HepG2 (cell line): ENCODE data around the gene KIAA1217. TPM values are rescaled to one million over a fixed set of nuclear protein-coding genes. Genes with fewer than 3 reads are reported as not detected.

Source experiments
- ATAC-seq: fragments of 200-7000 bp; cut with Tn5 transposase; 3 replicates; pipeline ENCODE4 v1.9.1; 2020; ENCODE audit warnings: mild to moderate bottlenecking, moderate library complexity
- BruUV-seq: library from RNA; stranded (reverse); fragments of 400-500 nt; replicated peaks from 2 replicates; lab custom pipeline; 2021; lab: Mats Ljungman, UMichigan
- CTCF ChIA-PET: fragments of 300-600 bp; formaldehyde crosslinking; extraction: SDS; loops from one replicate; lab custom pipeline; 2021; ENCODE audit warnings: low total read pairs, inconsistent platforms, low intra/inter-chr PET ratio; lab: Yijun Ruan, JAX
- POLR2A ChIA-PET: fragments of 350-600 bp; sonication (Branson Sonifier 250); formaldehyde crosslinking; loops from one replicate; lab custom pipeline; 2020; ENCODE audit warnings: antibody characterized with exemption, inconsistent platforms; lab: Yijun Ruan, JAX
- DNase-seq: peaks from one replicate; pipeline ENCODE4 v3.0.0-alpha.2; 2015; ENCODE audit warnings: low spot score
- FAIRE-seq: peaks from 3 replicates; lab custom pipeline; 2011; peaks lifted over from hg19 to GRCh38; lab: Jason Lieb, UNC
- H2AFZ ChIP-seq: one replicate; pipeline ENCODE4 v1.6.1; 2011; ENCODE audit warnings: low read length, inconsistent platforms
- H3K27ac ChIP-seq: fragments of 300-600 bp; 3 replicates; pipeline ENCODE4 v1.8.0; 2011; ENCODE audit warnings: mixed run types, mild to moderate bottlenecking, mixed read lengths, low read length, inconsistent platforms; ENCODE audit not compliant: insufficient read depth; ENCODE audit errors: extremely low read length
- H3K27me3 ChIP-seq, 2 experiments: fragments of 200-600 bp in 1 of 2; 2 replicates in 1 of 2; 3 replicates in 1 of 2; pipeline versions ENCODE4 v1.6.0 to v1.8.0; 2011; ENCODE audit warnings: low read length in 2 of 2, mild to moderate bottlenecking in 2 of 2, moderate library complexity in 2 of 2, inconsistent platforms in 1 of 2; ENCODE audit not compliant: insufficient read depth in 2 of 2, control insufficient read depth in 1 of 2
- H3K36me3 ChIP-seq, 2 experiments: fragments of 200-600 bp in 1 of 2; replicated peaks in 1 of 2; 2 replicates in 1 of 2; 3 replicates in 1 of 2; pipeline versions ENCODE4 v1.5.1 to v1.8.0; 2011; ENCODE audit warnings: low read length in 2 of 2, inconsistent platforms in 1 of 2; ENCODE audit not compliant: insufficient read depth in 2 of 2, control insufficient read depth in 1 of 2
- H3K4me1 ChIP-seq: 2 replicates; pipeline ENCODE4 v1.5.1; 2012; ENCODE audit warnings: low read length, inconsistent platforms; ENCODE audit not compliant: insufficient read depth
- H3K4me2 ChIP-seq: 2 replicates; pipeline ENCODE4 v1.6.0; 2011; ENCODE audit warnings: low read depth, low read length, inconsistent platforms
- H3K4me3 ChIP-seq, 3 experiments: fragments of 200-600 bp in 1 of 3; sonication (generic), shearing (Covaris generic) in 1 of 3; replicated peaks in 1 of 3; 2 replicates each; pipeline ENCODE4 v1.5.1; 2011 to 2016; ENCODE audit warnings: low read length in 3 of 3, inconsistent platforms in 2 of 3, low read depth in 2 of 3, mild to moderate bottlenecking in 2 of 3, control low read depth in 1 of 3, mixed read lengths in 1 of 3; ENCODE audit not compliant: insufficient read depth in 1 of 3
- H3K79me2 ChIP-seq: one replicate; pipeline ENCODE4 v1.6.1; 2011; ENCODE audit warnings: low read length, inconsistent platforms; ENCODE audit not compliant: insufficient read depth
- H3K9ac ChIP-seq: 2 replicates; pipeline ENCODE4 v1.6.0; 2011; ENCODE audit warnings: mild to moderate bottlenecking, low read depth, low read length, inconsistent platforms; ENCODE audit not compliant: insufficient read depth
- H3K9me3 ChIP-seq: 2 replicates; pipeline ENCODE4 v1.5.1; 2012; ENCODE audit warnings: mild to moderate bottlenecking, low read length
- H4K20me1 ChIP-seq: 2 replicates; pipeline ENCODE4 v1.6.0; 2011; ENCODE audit warnings: inconsistent platforms, mild to moderate bottlenecking, low read length, moderate library complexity; ENCODE audit not compliant: insufficient read depth
- AKAP8 ChIP-seq: sonication (generic); formaldehyde crosslinking; IDR thresholded peaks from 2 replicates; pipeline ENCODE4 v1.5.1; 2020; ENCODE audit warnings: mild to moderate bottlenecking, missing genetic modification reagents
- CREB1 ChIP-seq, 2 experiments: fragments of 450-650 bp in 1 of 2; IDR thresholded peaks; 2 replicates each; pipeline ENCODE4 v1.6.1; 2016 to 2017; ENCODE audit warnings: control low read depth in 1 of 2, mild to moderate bottlenecking in 1 of 2, missing compliant biosample characterization in 1 of 2, missing genetic modification characterization in 1 of 2
- FOXA3 ChIP-seq: IDR thresholded peaks from 2 replicates; pipeline ENCODE4 v1.6.1; 2016; ENCODE audit warnings: missing genetic modification reagents, missing compliant biosample characterization
- IKZF4 ChIP-seq: sonication (generic); formaldehyde crosslinking; IDR thresholded peaks from 2 replicates; pipeline ENCODE4 v1.5.1; 2020; ENCODE audit warnings: borderline replicate concordance, mild to moderate bottlenecking, low read depth, missing genetic modification reagents; ENCODE audit errors: not compliant biosample characterization
- MTF1 ChIP-seq: sonication (generic); formaldehyde crosslinking; IDR thresholded peaks from 2 replicates; pipeline ENCODE4 v1.5.0; 2020; ENCODE audit warnings: missing genetic modification reagents
- NAIF1 ChIP-seq: sonication (generic); formaldehyde crosslinking; IDR thresholded peaks from 2 replicates; pipeline ENCODE4 v1.5.0; 2020; ENCODE audit warnings: mild to moderate bottlenecking, missing genetic modification reagents, borderline replicate concordance
- RFX3 ChIP-seq: IDR thresholded peaks from 2 replicates; pipeline ENCODE4 v1.6.1; 2016; ENCODE audit warnings: missing biosample characterization, missing genetic modification reagents
- TOE1 ChIP-seq: sonication (generic); formaldehyde crosslinking; IDR thresholded peaks from 2 replicates; pipeline ENCODE4 v1.4.0; 2020; ENCODE audit warnings: mild to moderate bottlenecking, missing genetic modification reagents
- ZBTB38 ChIP-seq: sonication (generic); formaldehyde crosslinking; IDR thresholded peaks from 2 replicates; pipeline ENCODE4 v1.5.1; 2020; ENCODE audit warnings: mild to moderate bottlenecking, missing genetic modification reagents
- ZNF33B ChIP-seq: sonication (generic); formaldehyde crosslinking; IDR thresholded peaks from 2 replicates; pipeline ENCODE4 v1.5.1; 2020; ENCODE audit warnings: mild to moderate bottlenecking, missing genetic modification reagents
- WGBS: methylation state at CpG from one replicate; pipeline ENCODE4 v1.1.6; 2017; ENCODE audit warnings: low lambda C conversion rate; 5-methylcytosine and 5-hydroxymethylcytosine counted together
- in situ Hi-C: cut with HindIII; loops from 2 replicates; pipeline ENCODE4 v1.10.0; 2017; ENCODE audit warnings: low pct_unique_long_range_greater_than_20kb; ENCODE audit not compliant: extremely low pct_ligation_motif_present
- intact Hi-C: fragments of 100-400 bp; cut with micrococcal nuclease; formaldehyde crosslinking; loops from one replicate; pipeline ENCODE4 v1.10.0; 2022; ENCODE audit not compliant: unreplicated experiment
- polyA plus RNA-seq, 8 experiments: library from polyadenylated mRNA; depleted of rRNA in 3 of 8; stranded (reverse) in 7 of 8; unstranded in 1 of 8; fragments of >200 nt; fragmentation: Illumina TruSeq in 4 of 8; extraction: Trizol in 4 of 8; gene quantifications; 2 replicates each; pipeline versions ENCODE4 v1.2.1 to v1.2.3, GENCODE V29; 2011 to 2016; ENCODE audit warnings: low read depth in 4 of 8, missing spikeins in 1 of 8, mixed read lengths in 1 of 8; ENCODE audit not compliant: insufficient read depth in 1 of 8
- total RNA-seq, 5 experiments: library from RNA; depleted of rRNA; stranded (reverse); fragments of >200 nt; fragmentation: Illumina TruSeq; extraction: Trizol; gene quantifications; 2 replicates each; pipeline ENCODE4 v1.2.3, GENCODE V29; 2016; ENCODE audit warnings: low read depth in 1 of 5
- TF ChIP-seq, protein P1 (sequence below): sonication (generic); formaldehyde crosslinking; IDR thresholded peaks from 2 replicates; pipeline ENCODE4 v1.8.1; 2022; ENCODE audit warnings: low read depth, mild to moderate bottlenecking, missing genetic modification reagents
- TF ChIP-seq, protein P2 (sequence below): sonication (generic); formaldehyde crosslinking; IDR thresholded peaks from 2 replicates; pipeline ENCODE4 v1.8.1; 2023; ENCODE audit warnings: mild to moderate bottlenecking, missing genetic modification reagents, borderline replicate concordance
- TF ChIP-seq, protein P3 (sequence below): sonication (generic); formaldehyde crosslinking; IDR thresholded peaks from 2 replicates; pipeline ENCODE4 v1.5.1; 2020; ENCODE audit warnings: missing genetic modification reagents, mild to moderate bottlenecking, borderline replicate concordance
- TF ChIP-seq, protein P4 (sequence below): fragments of 450-650 bp; IDR thresholded peaks from 2 replicates; pipeline ENCODE4 v1.6.1; 2016
- TF ChIP-seq, protein P5 (sequence below): sonication (generic); formaldehyde crosslinking; IDR thresholded peaks from 2 replicates; pipeline ENCODE4 v1.4.0; 2020; ENCODE audit warnings: missing genetic modification reagents, borderline replicate concordance

Gene KIAA1217
- total and polyA plus RNA-seq, 2 of the 13 experiments (the other 11 are each of a cell fraction or from before 2014, with no cell fraction given): 4.6 to 10.9 TPM

DNA sequence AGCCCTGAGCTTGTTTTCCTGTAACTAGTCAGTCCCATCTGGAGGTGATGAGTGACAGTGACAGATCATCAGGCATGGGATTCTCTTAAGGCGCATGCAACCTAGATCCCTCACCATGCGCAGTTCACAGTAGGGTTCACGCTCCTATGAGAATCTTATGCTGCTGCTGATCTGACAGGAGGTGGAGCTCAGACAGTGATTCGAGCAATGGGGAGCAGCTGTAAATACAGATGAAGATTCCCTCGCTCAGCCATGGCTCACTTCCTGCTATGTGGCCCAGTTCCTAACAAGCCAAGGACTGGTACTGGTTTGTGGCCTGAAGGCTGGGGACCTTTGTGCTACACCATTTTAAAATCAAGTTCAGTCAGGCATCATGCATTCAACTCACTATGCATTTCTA is 221.7 kb downstream of the KIAA1217 start:
- intact Hi-C loops: no loop called here
- no peaks in the 10 kb centered on the region for H3K79me2 ChIP-seq
- H3K9ac ChIP-seq: no peak overlapping the region
- H3K36me3 ChIP-seq: peaks cover 4 to 18% of the 10 kb centered on the region in 2 experiments; a peak in 4 of 5 replicates
- no peak for ATAC-seq
- H3K4me1 ChIP-seq: peaks cover 9% of the 10 kb centered on the region
- no peak overlapping the region for H3K27ac ChIP-seq
- H3K9me3 ChIP-seq: no peaks in the 10 kb centered on the region
- BruUV-seq: no TSS peak
- no peak for DNase-seq
- WGBS: 88% methylated on average over 4 of the region's 5 CpGs
- H3K4me3 ChIP-seq: no peak overlapping the region
- in situ Hi-C loops: no loop called here
- no peak for FAIRE-seq
- no peak overlapping the region for H2AFZ ChIP-seq
- H4K20me1 ChIP-seq: no peaks in the 10 kb centered on the region
- CTCF ChIA-PET: no interaction called here
- H3K4me2 ChIP-seq: no peak overlapping the region
- POLR2A ChIA-PET: no interaction called here
- no peaks in the 10 kb centered on the region for H3K27me3 ChIP-seq
- TF ChIP-seq RFX3 (CRISPR knock-in tag) (no peak), MTF1 (no peak), TOE1 (no peak), IKZF4 (CRISPR knock-in tag) (no peak), FOXA3 (CRISPR knock-in tag) (no peak), ZNF33B (CRISPR knock-in tag) (no peak), ZBTB38 (CRISPR knock-in tag) (no peak), CREB1 (IDR thresholded peaks at IDR 0.05) (no peak), CREB1 (CRISPR knock-in tag; IDR thresholded peaks at IDR 0.05) (no peak), NAIF1 (no peak), AKAP8 (CRISPR knock-in tag) (no peak)
- TF ChIP-seq, protein P1, sequence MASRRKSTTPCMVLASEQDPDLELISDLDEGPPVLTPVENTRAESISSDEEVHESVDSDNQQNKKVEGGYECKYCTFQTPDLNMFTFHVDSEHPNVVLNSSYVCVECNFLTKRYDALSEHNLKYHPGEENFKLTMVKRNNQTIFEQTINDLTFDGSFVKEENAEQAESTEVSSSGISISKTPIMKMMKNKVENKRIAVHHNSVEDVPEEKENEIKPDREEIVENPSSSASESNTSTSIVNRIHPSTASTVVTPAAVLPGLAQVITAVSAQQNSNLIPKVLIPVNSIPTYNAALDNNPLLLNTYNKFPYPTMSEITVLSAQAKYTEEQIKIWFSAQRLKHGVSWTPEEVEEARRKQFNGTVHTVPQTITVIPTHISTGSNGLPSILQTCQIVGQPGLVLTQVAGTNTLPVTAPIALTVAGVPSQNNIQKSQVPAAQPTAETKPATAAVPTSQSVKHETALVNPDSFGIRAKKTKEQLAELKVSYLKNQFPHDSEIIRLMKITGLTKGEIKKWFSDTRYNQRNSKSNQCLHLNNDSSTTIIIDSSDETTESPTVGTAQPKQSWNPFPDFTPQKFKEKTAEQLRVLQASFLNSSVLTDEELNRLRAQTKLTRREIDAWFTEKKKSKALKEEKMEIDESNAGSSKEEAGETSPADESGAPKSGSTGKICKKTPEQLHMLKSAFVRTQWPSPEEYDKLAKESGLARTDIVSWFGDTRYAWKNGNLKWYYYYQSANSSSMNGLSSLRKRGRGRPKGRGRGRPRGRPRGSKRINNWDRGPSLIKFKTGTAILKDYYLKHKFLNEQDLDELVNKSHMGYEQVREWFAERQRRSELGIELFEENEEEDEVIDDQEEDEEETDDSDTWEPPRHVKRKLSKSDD (CRISPR knock-in tag): no peak
- TF ChIP-seq, protein P2, sequence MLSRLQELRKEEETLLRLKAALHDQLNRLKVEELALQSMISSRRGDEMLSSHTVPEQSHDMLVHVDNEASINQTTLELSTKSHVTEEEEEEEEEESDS (CRISPR knock-in tag): no peak
- TF ChIP-seq, protein P3, sequence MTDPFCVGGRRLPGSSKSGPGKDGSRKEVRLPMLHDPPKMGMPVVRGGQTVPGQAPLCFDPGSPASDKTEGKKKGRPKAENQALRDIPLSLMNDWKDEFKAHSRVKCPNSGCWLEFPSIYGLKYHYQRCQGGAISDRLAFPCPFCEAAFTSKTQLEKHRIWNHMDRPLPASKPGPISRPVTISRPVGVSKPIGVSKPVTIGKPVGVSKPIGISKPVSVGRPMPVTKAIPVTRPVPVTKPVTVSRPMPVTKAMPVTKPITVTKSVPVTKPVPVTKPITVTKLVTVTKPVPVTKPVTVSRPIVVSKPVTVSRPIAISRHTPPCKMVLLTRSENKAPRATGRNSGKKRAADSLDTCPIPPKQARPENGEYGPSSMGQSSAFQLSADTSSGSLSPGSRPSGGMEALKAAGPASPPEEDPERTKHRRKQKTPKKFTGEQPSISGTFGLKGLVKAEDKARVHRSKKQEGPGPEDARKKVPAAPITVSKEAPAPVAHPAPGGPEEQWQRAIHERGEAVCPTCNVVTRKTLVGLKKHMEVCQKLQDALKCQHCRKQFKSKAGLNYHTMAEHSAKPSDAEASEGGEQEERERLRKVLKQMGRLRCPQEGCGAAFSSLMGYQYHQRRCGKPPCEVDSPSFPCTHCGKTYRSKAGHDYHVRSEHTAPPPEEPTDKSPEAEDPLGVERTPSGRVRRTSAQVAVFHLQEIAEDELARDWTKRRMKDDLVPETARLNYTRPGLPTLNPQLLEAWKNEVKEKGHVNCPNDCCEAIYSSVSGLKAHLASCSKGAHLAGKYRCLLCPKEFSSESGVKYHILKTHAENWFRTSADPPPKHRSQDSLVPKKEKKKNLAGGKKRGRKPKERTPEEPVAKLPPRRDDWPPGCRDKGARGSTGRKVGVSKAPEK (CRISPR knock-in tag): no peak
- TF ChIP-seq, protein P4, sequence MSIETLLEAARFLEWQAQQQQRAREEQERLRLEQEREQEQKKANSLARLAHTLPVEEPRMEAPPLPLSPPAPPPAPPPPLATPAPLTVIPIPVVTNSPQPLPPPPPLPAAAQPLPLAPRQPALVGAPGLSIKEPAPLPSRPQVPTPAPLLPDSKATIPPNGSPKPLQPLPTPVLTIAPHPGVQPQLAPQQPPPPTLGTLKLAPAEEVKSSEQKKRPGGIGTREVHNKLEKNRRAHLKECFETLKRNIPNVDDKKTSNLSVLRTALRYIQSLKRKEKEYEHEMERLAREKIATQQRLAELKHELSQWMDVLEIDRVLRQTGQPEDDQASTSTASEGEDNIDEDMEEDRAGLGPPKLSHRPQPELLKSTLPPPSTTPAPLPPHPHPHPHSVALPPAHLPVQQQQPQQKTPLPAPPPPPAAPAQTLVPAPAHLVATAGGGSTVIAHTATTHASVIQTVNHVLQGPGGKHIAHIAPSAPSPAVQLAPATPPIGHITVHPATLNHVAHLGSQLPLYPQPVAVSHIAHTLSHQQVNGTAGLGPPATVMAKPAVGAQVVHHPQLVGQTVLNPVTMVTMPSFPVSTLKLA: no peak
- TF ChIP-seq, protein P5, sequence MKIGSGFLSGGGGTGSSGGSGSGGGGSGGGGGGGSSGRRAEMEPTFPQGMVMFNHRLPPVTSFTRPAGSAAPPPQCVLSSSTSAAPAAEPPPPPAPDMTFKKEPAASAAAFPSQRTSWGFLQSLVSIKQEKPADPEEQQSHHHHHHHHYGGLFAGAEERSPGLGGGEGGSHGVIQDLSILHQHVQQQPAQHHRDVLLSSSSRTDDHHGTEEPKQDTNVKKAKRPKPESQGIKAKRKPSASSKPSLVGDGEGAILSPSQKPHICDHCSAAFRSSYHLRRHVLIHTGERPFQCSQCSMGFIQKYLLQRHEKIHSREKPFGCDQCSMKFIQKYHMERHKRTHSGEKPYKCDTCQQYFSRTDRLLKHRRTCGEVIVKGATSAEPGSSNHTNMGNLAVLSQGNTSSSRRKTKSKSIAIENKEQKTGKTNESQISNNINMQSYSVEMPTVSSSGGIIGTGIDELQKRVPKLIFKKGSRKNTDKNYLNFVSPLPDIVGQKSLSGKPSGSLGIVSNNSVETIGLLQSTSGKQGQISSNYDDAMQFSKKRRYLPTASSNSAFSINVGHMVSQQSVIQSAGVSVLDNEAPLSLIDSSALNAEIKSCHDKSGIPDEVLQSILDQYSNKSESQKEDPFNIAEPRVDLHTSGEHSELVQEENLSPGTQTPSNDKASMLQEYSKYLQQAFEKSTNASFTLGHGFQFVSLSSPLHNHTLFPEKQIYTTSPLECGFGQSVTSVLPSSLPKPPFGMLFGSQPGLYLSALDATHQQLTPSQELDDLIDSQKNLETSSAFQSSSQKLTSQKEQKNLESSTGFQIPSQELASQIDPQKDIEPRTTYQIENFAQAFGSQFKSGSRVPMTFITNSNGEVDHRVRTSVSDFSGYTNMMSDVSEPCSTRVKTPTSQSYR (CRISPR knock-in tag): no peak
